Dedifferentiated amniotic fluid mesenchymal stem cell (primary cell): ENCODE measurements around the gene COPZ1.
A peak's percentile ranks its signal among the peaks of the same experiment; 100 is the strongest.
"Not testable (repeated sequence)": the region's sequence is repeated elsewhere in the genome, so short reads cannot be mapped to it uniquely, and the experiment has no call there.

Source experiments
- DNase-seq: peaks from one replicate; pipeline ENCODE4 v3.0.0-alpha.2; 2016; ENCODE audit errors: extremely low spot score

The COPZ1 gene

DNA sequence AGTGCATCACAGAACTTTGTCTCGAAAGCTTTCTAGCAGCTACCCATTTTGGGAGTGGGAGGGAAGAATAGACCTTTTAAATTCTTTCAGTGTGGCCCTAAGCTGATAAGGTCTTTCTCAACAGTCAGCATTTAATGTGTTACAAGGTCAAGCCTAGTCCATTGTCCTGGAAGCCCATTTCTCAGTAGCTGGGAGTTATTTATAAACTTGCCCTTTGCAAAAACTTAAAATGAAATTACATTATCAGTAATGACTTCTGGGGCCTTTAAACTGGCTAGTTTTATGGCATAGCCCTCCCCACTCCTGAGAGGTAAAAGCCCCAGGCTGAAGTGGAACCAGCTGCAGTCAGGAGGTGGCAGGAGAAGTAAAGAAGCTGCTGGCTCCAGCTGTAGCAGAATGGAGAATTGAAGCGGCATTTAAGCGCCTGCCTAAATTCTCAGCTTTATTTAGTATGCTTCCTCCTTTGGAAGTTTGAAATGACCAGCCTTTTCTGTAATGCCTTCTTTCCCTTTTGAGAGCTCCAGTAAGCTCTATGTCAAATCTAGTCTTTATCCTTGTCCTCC is 12.4 kb downstream of the COPZ1 start:
- DNase-seq: no peak

- no peak for DNase-seq
Measured at GRCh38 chr12:54337854-54338650, 13.1 kb downstream of the COPZ1 start.

GRCh38 chr12:54338698-54339296 is 13.9 kb downstream of the COPZ1 start:
- DNase-seq: no peak

GRCh38 chr12:54340846-54341245 is 15.9 kb downstream of the COPZ1 start:
- DNase-seq: no peak

DNA sequence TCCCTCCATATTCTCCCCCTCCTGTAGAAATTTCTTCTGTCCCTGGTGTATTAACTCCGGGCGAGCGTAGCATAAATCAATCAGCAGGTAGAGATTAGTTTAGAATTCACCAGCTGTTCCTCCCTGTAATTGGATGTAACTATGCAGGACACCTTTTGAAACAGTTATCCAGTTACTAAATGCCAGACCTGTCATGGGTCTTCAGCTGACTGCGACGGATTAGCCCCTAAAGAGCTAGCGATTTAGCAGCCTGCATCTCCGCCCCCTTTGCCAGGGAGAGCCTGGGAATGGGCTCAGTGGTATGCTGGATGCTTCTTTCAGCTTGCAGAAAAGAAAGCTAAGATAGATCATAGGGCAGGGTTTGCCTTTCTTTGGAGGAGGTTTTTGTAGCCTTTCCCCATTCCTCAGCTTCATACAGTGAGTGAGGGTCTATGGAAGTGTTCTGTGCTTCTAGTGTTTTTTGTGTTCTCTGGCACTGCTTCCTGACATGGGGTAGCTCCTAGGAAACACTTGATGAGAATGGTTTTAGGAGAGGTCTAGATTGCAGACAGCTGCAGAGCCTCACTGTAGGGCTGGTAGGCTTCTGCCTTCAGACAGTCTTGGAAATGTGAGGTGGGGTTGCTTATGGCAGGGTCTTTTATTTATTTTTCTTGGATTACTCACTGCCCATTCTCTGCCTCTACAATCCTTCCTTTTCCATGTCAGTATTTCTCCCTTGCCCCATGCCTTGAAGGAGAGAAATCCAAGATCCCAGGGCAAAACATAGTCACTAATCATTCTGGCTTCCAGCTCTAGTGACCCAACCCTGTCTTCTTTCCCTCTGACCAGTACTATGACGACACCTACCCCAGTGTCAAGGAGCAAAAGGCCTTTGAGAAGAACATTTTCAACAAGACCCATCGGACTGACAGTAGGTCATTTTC is 16.7 kb downstream of the COPZ1 start:
- DNase-seq: no peak

DNA sequence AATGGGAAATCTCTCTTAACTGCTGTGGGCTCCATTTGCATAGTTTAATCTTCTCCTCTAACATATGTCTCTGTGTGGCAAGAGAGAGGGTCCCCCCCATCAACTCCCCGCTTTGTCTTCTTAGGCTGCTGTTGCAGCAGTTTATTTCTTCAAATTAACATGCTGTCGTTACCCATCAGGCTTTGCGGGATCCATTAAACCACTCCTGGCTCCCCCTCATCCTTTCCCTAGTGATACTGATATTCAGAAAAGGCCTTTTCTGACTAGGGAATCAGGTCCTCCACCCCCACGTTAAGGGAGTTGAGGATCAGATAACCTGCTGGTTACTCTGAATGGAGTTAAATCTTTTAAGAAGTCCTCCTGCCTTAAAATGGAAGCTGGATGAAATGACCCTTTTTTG is 24.1 kb downstream of the COPZ1 start:
- no peak for DNase-seq

GRCh38 chr12:54349679-54350078 is 24.7 kb downstream of the COPZ1 start:
- DNase-seq: no peak

- no peak for DNase-seq
Measured at GRCh38 chr12:54350743-54351142, 25.8 kb downstream of the COPZ1 start.

- no peak for DNase-seq
Measured at GRCh38 chr12:54351341-54351740, 26.4 kb downstream of the COPZ1 start.

GRCh38 chr12:54352022-54352531 is 27.1 kb downstream of the COPZ1 start:
- DNase-seq: no peak

GRCh38 chr12:54352891-54353874 is 28.3 kb downstream of the COPZ1 start:
- no peak for DNase-seq

GRCh38 chr12:54354271-54354670 is 29.3 kb downstream of the COPZ1 start:
- DNase-seq: not testable (repeated sequence)

DNA sequence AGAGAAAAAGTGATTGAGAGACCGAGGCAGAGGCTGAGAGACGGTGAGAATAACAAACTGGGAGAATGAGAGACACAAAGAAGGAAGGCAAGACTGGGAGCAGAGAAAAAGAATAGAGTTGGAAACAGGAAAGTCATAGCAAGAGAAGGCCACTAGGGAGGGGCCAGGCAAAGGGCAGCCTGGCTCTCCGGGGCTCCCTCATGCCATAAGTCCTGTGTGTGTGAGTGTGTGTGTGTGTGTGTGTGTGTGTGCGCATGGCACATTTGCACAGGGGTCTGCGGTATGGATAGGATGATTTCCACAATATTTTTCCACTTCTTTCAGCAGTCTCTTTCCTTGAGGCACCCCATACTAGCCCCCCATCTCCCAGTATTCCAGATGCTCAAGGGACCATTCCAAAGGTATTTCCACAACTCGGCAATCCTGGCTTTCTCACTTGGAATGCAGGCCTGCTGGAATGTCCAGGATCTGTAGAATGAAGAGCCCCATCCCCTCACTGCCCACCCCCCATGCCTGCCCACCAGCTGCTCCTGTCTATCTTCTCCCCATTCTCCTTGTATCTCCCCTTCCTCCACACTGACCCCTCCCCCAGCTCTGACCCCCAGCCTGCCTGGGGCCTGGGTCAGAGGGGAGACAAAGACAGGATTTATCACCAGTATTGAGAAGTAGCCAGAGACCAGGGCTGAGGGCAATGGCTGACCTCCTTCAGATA is 30.3 kb downstream of the COPZ1 start:
- DNase-seq: no peak

GRCh38 chr12:54356228-54356627 is 31.3 kb downstream of the COPZ1 start:
- no peak for DNase-seq

DNA sequence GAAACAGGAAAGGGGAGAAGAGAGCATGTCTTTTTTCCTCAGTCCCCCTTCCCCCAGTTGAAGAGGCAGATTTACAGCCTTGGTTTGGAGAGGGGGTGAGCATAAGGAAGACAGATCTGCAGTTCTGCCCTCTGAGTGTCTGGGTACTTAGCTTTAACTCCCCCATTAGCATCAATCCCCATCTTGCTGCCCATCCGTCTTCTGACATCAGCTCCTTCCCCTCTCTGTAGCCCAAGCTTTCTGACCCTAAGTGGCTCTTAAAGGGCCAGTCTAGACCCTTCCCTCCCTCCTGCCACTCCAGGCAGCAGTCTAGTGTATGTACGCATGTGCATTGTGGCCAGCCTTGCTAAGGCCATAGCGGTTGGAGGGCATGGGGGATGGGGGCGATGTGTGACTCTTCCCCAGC is 32.0 kb downstream of the COPZ1 start:
- no peak for DNase-seq

GRCh38 chr12:54357506-54358190 is 32.7 kb downstream of the COPZ1 start:
- no peak for DNase-seq

DNA sequence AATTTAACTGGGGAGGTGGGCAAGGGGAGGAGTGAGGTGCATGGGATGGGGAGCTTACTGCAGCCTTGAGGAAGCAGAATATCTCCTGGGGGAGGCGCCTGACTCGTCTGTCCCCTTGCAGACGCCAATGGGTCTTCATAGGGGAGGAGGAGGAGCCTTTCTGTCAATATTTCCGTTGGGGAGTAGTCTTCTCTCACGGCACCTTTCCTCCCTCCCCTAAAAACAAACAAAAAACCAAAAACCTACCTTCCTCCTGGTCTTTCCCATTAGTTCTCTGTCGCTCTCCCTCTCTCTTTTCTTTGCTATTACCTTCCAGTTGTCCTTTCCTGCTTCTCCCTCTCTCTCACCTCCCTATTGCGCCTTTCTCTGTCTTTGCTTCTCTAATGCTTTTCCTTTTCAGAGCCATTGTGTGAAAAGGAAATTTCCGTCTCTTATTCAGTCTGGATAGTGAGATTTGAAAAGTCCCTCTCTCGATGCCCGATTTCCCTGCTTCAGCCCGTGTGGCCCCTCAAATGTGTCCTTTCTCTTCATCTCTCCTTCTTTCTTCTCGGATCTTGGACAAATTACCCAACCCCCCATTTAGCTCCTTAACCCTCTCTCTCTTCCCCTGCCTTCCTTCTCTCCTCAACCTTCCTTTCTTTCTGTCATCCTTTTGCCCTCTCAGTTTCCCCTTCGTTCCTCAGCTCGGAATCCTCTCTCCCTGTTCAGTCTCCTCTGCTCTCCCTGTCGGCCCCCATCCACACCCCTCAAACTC is 33.4 kb downstream of the COPZ1 start:
- DNase-seq: no peak

DNA sequence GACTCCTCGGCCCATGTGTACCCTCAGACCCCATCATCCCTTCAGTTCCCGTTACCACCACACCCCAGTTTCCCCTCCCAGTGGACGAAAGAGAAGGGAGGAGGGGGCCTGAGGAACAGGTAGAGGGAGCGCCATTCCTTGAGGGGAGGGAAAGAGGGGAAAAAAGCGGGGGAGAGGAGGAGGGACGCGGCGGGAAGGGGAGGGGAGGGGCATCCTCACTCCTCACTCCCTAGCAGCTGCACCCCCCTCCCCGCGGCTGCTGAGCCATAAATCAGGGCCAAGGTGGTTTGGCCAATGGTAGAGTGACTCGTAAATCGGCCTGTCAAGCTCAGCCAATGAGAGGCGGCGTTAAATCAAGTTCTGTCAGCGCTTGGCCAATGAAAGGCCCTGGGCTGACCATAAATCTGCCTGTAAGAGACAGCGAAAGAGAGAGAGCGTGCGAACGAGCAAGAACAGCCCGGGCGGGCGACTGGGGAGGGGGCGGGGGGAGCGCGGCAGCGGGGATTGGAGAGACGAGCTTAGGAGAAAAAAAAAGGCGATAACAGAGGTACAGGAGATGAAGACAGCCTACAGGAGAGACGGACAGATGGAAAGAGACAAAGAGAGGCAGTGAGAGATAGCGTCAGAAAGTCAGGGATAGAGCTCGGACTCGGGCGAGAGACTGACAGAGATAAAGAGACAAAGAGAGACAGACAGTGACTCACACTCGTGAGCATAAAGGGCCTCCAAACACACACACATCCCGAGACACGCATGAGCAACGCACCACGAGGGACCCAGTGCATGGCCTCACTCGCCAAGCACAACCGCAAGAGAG is 34.2 kb downstream of the COPZ1 start:
- DNase-seq: peak; percentile 100
